ELF-1 (cell line): ENCODE results near the gene SORCS2.

Experiments
- DNase-seq: peaks from one replicate; pipeline ENCODE4 v3.0.0-alpha.2; 2016; ENCODE audit warnings: low read depth, low spot score

SORCS2 gene

DNA sequence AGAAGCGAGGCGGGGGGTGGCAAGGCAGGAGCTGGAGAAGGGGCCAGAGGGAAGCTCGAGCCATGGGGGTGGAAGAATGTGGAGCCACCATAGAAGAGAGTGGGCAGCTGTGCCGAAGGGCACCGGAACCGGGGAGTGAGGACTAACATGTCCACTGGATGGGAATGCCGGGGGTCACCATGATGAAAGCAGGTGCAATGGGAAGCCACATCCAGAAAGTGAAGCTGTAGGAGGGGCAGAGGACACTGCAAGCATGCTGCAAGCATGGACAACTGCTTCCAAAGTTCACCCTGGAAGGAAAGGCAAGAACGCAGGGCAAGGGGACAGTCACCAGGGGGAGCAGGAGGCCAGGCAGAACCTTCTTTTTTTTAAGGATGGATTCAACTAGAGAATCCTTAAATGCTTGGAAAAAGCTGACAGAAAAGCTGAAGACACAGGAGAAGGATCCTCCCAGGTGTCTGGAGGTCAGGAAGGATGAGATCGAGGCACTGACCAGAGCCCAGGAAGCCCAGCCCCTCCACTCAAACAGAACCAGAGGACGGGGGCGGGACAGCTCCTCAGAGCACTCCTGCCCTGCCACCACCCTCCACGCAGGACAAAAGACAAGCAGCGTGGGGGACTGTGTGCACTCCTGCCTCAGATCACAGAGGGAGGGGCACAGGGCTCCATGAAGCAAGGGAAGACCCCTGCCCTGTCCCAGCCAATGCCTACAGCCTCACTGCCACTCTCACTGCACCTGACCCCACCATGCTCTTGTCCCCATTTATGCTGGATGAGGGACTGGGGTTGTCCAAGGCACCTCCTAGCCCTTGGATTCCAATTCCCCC, 578.1 kb downstream of the SORCS2 start:
- peak; percentile 32 for DNase-seq

DNA sequence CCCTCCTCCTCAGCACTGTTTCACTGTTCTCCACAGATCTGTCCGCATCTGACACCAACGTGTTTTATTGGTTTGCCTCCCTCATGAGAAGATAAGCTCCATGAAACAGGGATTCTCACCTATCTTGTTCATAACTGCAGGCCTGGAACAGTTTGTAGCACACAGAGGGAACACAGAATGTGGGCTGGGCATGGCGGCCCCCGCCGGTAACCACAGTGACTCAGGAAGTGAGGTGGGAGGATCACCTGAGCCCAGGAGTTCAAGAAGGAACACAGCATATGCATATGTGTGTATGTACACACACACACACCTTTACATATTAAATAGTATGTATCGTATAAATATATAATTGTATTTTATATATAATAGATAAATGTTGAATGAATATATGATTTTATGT, 578.7 kb downstream of the SORCS2 start:
- DNase-seq = no peak

DNA sequence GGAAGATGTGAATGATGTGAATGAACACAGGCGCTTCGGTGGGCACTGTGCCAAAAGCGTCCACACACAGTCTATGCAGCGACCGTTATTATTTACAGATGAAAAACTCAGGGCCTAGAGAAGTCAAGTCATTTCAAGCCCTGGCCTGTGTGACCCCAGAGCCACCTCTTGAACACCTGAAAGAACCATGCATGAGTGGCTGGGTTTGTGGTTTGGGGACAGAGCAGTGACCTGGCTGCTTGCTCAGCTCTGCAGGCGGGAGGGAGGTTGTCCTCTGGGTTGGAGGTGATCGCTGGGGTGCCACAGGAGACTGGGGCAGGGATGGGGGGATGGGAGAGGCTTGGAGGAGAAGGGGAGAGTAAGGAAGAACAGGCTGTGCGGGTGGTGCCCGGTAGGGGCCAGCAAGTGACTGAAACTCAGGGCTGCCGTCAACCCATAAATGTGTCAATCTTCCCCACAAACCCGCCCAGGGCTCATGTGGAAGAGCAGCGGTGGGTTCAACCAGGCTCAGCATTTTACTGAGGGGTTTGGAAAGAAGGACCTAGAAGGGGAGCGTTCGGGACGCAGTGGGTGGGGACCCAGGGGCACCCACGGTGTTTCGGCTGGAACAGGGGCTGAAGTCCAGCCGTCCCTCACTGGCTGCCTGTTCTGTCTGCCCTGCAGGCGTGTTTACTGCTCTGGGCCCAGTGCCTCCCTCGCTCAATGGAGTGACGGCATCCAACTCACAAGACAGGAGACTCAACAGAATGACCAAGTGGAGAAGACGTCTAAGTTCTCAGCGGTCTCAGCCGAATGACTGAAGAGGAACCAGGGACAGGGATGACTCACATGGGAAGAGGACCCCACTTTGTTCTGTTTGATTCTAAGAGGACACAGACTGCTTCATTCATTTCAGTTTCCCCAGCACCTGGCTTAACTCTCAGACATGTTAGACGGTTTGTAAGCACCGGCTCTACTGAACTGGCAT, 579.5 kb downstream of the SORCS2 start:
- DNase-seq = peak; percentile 38

DNA sequence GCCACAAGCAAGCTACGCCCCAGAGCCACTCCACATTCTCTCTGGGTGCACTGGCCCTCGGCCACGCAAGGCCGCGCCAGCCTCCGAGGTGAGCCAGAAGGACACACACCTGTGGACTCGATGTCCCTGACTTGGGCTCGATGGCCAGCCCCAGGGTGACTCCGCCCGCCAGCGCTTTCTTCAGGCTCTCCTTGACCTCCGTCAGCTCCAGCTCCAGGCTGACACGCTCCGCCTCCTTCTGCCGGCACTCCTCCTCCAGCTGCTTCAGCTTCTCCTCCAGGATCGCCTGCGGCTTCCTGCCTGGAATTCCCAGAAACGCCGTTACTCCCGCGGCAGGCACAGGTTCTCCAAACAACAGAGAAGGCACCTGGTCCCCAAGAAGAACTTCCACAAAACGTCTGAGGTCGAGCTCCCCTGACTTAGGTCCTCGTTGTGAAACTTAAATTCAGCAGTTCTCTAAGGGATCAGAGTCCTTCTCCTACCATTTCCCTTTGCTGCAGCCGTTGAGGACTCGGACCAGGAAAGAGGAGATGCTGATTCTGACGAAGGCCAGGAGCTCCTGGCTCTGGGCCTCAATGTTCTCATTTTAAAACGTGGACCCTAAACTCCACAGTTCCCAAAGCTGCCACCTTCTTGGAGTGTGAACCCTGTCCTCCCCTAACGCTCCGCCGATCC, 580.5 kb downstream of the SORCS2 start:
- DNase-seq = peak; percentile 86

DNA sequence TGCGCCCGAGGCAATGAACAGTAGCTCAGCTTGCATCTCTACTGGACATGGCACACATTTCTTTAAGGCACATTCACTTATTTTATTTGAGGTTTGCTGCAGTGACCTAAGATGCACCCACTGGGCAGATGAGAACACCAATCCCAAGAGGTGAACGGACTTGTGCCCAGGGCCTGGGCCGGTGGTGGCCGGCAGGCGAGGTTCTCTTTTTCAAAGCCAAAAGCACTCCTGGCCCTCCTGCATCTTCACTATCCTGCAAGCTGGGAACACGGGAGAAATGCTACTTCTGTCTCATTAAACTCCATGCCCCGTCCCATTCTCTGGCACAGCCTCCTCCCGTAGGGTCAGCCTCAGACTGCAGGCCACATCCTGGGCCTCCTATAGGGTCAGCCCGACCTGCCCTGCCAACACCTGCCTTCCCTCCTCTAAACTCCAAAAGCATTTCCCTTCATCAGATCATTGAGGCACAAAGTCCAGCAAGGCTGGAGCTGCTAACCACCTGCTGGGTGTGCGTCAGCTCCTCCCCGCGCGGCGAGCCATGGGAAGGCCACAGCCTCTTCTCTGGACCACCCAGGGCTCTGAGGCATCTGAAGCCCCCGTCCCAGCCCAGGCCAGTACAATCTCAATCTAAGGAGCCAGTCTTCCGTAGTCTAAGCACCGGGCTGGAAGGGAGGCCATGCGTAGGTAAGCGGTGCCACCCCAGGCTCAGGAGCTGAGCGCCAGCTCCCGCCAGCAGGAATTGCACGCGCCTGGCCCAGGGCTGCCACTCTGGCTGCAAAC, 581.3 kb downstream of the SORCS2 start:
- DNase-seq = no peak

DNA sequence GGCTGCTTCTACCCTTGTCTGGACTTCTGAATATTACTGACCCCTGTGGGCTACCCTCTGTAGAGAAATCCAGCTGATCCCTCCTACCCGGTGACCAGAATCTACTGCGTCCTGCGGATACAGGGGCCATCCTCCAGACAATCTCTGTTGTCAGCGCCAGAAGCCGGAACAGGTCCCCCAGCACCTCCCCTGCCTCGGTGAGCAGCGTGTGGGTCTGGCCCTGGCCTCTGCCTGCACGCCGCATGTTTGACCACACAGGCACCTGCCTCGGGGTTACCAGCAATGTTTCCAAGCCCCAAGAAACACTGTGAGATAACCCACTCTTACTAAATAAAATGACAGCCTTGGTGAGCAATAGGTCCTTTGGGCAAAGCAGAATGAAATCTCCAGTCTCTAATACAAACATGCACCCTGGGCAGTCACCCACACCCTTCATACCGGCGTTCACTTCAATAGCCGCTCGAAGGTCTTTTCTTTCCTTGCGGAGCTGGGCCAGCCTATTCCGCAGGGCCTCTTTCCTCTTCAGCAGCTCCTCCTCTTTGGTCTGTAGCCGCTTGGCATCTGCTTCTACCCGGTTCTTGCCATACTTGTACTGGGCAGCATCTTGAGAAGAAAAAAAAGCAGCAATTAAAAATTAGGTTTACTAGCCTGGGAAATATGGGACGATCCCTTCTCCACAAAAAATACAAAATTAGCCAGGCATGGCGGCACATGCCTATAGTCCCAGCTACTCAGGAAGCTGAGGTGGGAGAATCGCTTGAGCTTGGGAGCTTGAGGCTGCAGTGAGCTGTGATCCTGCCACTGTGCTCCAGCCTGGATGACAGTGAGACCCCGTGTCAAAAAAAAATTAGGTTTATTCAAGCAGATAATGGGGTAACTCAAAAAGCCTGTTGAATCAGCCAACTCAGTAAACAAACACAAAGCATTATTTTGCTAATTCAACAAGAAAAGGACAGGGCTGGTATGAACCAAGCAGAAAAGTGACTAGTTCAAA, 582.3 kb downstream of the SORCS2 start:
- DNase-seq = no peak

DNA sequence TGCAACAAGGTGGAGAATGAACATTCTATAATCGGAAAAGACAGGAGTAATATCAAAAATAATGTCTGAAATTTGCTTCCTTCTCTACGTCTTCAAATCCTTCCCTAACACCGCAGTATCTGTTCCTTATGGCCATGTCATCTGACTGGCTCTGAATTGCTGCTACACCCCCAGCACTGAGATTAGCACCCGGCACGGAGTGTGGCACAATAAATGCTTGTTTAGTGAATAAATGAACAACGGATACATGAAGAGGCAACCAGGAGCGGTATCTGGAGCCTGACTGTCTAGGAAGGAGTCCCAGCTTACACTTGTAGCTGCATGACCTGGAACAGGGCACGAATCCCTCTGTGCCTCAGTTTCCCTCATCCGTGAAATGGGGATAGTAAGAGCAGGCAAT, 583.1 kb downstream of the SORCS2 start:
- no peak for DNase-seq

DNA sequence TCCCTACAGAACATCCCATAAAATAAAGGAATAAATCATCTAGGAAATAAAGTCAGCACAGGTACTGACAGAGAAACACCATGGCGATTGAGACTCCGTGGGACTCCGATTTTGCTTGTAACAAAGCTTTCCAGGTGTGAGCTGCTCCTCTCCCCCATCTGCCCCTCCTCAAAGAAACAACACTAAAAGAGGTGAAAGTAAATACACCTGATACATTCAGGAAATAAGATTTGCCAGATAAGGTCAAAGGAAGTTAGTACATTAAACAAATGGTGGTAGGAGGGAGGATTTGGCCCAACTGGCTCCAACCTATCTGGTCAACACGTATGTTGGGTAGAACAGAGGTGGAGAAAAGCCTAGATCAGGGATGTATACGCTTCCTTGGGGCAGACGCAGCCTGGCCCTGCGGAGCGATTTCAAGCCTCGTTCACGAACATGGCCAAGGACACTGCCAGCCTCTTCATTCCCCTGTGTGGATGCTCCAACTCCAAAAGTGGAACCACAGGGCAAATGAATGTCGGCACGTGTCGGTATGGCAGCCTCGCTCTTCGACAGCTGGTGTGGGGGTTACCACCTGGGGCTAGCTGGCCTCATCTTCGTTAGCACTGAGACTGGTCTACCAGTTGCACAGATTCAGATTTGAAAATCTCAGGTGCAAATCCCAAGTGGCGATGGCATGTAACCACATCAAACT, 584.8 kb downstream of the SORCS2 start:
- DNase-seq = no peak

DNA sequence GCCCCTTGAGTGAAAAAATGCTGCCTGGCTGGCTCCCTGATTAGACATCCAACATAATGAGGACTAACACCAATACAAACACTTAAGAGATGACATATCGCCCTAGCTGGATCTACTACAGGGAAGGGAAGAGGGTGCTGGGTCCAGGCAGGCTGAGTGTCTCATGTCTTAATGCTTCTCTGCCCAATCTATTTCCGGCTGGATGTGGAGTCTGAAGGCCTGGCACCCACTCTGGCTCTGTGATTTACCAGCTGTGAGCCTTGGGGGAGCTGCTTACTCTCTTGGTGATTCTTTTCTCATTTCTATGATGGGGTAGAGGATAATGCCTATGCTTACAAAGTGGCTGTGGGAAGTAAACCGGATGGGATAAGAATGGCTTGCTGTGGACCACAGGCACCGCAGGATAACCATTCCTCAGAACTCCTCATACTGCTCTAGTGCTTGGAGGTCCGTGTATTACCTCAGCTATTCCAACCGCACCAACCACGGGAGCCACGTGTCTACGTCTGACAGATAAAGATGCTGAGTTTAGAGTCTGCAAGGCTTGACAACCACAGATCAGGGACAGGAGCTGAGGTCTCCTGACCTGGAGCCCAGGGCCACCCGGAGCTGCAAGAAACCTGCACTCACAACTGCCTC, 585.7 kb downstream of the SORCS2 start:
- DNase-seq = no peak

DNA sequence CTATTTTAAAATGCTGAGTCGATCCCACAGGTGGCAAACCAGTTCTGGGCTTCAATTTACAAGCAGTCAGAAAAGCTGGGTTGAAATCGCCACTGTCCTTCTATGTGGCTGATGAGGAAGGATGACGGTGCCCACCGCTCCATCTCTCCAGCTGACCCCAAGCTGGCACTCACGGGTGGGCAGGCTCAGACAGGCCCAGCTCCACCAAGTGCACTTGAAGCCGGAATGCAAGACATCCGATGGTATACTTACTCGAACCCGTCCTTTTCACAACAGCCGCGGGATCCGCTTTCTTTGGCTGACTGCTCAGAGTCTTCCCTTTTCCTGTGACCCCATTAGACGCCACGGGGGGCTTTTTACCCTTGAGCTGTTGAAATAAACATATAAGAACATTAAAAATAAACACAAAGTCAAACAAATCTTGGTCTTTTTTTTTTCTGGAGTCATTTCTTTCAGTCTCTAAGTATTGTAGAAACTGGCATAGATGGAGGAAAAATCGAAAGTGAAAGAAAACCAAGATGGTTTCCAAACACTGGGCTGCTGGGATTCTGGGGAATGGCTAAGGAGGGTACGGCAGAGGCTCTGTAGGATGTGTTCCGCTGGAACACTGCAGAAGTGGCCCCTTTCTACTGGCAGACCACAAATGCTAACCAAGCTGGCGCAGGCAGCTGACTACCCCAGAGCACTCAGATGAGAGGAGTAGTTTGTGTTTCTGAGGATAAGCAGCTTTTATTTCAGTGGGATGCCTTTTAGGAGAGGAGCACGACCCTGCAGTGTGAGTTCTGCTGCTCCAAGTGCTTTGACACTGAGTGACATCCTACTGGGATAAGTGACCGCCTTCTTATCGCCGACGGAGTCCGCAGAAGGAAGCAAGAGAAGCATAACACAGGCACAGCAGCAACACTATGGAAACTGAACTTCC, 586.4 kb downstream of the SORCS2 start:
- DNase-seq = no peak

DNA sequence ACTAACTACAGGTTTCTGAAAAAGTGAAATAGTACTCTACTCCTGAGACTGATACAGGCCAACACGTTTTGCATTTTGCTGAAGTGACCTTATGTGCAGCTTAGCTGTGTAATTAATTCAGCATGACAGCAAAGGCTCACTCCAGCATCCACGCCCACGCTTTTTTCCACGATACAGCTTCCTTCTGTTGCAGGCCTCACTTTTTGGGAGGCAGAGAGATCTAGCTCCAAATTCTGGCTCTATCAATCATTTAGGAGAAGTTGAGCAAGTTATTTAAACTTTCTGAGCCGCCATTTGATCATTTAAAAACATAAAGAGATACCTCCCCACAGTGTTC, 587.1 kb downstream of the SORCS2 start:
- DNase-seq = no peak

DNA sequence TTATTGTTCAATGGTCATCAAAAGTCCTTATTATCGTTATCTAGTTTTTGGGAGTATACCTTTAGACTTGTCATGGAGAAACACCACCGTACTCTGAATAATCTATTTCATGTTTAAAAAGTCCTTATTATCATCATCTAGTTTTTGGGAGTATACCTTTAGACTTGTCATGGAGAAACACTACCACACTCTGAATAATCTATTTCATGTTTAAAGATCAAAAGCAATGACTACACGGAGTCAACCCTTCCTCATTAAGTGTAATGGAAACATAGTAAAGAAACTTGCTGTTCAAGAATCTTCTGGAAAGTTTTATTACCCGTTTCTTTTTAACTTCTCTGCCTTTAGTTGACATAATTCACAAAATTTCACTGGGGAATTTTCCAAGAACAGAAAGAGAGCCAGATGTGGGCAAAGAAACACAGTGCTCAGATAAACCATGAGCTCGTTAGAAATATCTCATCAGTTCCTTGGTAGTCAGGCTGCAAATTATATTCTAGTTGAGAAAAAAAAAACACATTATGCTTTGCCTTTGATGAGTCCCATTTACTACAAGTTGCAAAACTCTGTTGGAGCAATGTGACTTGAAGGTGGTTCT, 588.5 kb downstream of the SORCS2 start:
- DNase-seq = no peak

DNA sequence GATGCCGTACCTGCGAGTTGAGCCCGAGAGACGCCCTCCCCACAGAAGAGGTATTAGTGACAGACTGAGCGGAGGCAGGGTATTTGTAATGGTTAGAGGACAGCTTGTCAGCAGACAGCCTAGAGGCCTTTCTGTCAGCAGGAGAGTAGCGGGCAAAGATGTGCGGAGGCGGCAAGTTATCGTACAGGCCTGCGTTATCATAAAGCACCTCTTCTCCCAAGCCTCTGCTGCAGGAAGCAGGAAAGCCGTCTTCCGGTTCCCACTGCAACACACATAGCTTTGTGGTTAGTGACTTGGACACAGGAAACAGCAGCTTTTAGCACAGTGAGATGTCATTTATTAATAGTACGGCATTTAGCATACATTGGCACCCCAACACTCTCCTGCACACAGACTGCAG, 589.0 kb downstream of the SORCS2 start:
- no peak for DNase-seq

DNA sequence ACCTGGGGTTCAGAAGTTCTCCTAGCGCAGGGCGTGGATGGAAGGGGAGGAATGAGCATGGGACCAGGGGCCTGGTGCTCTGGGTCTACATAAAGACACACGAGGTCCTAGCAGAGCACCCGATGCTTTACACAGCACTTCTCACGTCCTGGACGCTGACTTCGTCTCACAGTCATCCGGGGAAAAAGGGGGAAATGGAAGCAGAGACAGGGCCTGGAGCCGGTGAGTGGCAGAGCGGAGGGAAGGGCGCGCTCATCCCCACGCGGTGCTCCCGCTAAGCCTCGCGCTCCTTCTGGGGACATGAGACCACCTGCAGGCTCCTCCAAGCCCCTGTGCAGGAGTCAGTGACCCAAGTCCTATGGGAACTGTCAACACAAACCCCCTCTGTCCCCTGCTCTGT, 589.7 kb downstream of the SORCS2 start:
- DNase-seq = no peak

DNA sequence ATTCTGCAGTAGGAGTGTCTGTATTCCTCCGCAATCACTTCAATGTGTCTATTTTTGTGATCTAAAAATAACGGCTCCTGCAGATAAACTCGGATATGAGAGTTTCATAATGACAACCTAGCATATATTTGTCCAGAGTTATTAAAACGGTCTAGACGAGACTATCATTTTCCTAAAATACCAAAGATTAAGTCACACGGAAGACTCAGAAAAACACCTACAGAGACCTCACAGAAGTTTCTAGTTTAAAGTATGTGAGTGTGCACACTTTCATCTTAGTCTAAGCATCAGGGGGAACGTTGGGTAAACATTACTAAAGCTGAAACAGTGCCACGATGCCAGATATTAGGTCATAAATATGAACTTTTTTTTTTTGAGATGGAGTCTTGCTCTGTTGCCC, 590.4 kb downstream of the SORCS2 start:
- no peak for DNase-seq

DNA sequence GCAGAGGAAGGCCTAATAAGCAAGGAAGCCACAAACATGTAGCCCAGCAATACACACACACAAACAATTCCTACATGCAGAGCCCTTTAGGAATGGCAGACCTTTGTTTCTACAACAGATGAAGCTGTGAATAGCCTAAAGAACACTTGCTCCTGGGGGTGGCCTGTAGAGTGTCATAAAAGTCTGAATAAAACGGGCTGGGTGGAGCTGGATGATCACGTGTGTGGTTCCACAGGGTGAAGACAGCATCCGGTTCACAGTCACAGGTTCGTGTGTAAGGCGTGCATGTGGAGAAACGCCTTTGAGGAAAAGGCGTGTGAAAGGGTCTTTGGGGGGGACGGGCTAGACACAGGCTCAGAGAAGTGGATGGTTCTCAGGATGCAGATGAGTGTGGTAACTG, 591.2 kb downstream of the SORCS2 start:
- no peak for DNase-seq

DNA sequence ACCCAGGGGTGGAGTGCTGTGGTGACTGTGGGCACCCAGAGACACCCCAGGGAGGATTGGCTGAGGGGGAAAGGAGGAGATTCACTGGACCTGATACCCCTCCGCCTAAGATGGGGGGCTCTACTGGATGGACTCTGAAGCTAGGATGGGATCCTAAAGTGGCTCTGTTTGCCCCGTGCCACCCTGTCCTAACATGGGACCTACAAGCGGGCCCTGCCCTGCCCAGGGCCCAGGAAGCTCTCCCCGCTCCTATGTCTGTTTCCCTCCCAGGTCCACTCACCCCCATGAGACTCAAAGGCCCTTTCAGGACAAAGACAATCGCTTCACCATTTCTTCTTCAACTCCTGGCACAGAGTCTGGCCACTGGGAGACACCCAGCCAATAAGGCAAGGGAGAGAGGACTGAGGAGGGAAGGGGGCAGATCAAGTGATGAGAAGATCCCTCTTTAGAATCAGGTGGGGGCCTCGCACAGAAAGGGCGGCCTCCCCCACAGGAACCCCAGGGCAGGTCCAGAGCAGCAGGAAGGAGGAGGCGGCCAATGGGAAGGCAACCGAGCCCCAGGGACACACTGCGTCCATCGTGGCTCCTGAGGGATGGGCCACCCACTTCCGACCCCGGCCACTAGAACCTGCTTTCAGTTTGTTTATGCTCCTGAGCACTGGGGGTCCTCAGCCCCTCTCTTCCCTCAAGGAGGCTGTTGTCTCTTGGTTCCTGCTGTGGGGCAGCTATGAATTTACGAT, 592.0 kb downstream of the SORCS2 start:
- DNase-seq = no peak
